CD4-positive, alpha-beta T cell treated with Interferon gamma for 1 hour (primary cell): ENCODE data around the gene MVB12B.

Experiments used
- DNase-seq: peaks from one replicate; pipeline ENCODE4 v3.0.0-alpha.2; 2020

The MVB12B gene

GRCh38 chr9:126411948-126412284 lies 85.3 kb downstream of the MVB12B start:
- no peak for DNase-seq

GRCh38 chr9:126412905-126413304 lies 86.3 kb downstream of the MVB12B start:
- no peak for DNase-seq

GRCh38 chr9:126413391-126414068 lies 86.9 kb downstream of the MVB12B start:
- DNase-seq: no peak

- no peak for DNase-seq
Observed at GRCh38 chr9:126415741-126416370, 89.2 kb downstream of the MVB12B start.

- no peak for DNase-seq
Observed at GRCh38 chr9:126417043-126417442, 90.4 kb downstream of the MVB12B start.

GRCh38 chr9:126417684-126418083 lies 91.1 kb downstream of the MVB12B start:
- DNase-seq: no peak

- DNase-seq: no peak
Observed at GRCh38 chr9:126418608-126419007, 92.0 kb downstream of the MVB12B start.

- no peak for DNase-seq
Observed at GRCh38 chr9:126419475-126419874, 92.8 kb downstream of the MVB12B start.

GRCh38 chr9:126420135-126420534 lies 93.5 kb downstream of the MVB12B start:
- DNase-seq: no peak

GRCh38 chr9:126420643-126421564 lies 94.3 kb downstream of the MVB12B start:
- DNase-seq: no peak

GRCh38 chr9:126421567-126422428 lies 95.2 kb downstream of the MVB12B start:
- DNase-seq: no peak

- no peak for DNase-seq
Observed at GRCh38 chr9:126423142-126423915, 96.7 kb downstream of the MVB12B start.

GRCh38 chr9:126423916-126424185 lies 97.2 kb downstream of the MVB12B start:
- no peak for DNase-seq

- no peak for DNase-seq
Observed at GRCh38 chr9:126424511-126424910, 97.9 kb downstream of the MVB12B start.

GRCh38 chr9:126428534-126429175 lies 102.0 kb downstream of the MVB12B start:
- no peak for DNase-seq

GRCh38 chr9:126429190-126429589 lies 102.6 kb downstream of the MVB12B start:
- DNase-seq: no peak

GRCh38 chr9:126430124-126430523 lies 103.5 kb downstream of the MVB12B start:
- no peak for DNase-seq

- no peak for DNase-seq
Observed at GRCh38 chr9:126431077-126431742, 104.6 kb downstream of the MVB12B start.

GRCh38 chr9:126432659-126433058 lies 106.0 kb downstream of the MVB12B start:
- DNase-seq: no peak

GRCh38 chr9:126435105-126435504 lies 108.5 kb downstream of the MVB12B start:
- no peak for DNase-seq

GRCh38 chr9:126435626-126436025 lies 109.0 kb downstream of the MVB12B start:
- DNase-seq: no peak
